A673 (cell line): ENCODE results near the gene ACAP1.

Source experiments
- EZH2 ChIP-seq: fragments of 200-600 bp; sonication (generic); IDR thresholded peaks from 2 replicates; pipeline ENCODE4 v1.6.1; 2017; ENCODE audit warnings: borderline replicate concordance, low read depth, mild to moderate bottlenecking, mixed read lengths, antibody characterized with exemption, low read length; ENCODE audit not compliant: poor library complexity, severe bottlenecking
- TF ChIP-seq, protein P1 (sequence below): fragments of 300-800, 200-600 bp; sonication (generic); conservative IDR thresholded peaks from 2 replicates; pipeline ENCODE4 v1.5.1; 2017; ENCODE audit warnings: low read depth, mild to moderate bottlenecking, antibody characterized with exemption, low read length, moderate library complexity, mixed read lengths

DNA sequence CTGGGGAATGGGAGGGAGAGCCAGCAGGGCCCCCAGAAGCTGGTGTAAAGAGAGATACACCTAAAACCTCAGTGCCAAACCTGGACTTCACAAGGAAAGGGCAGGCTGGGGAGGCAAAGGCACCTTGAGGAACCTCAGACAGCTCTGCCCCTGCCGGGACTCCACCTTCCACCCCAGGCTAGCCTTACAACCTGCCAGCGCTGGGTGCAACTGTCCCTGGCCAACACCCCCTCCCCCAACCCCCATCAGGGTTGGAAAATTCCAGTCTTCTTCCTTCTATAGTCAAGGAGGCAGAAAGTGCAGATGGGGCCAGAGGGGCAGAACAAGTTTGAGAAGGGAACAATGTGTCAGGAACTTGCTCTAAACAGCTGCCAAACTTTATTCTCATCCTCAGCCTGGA, 44.1 kb upstream of the ACAP1 start:
- TF ChIP-seq, protein P1, sequence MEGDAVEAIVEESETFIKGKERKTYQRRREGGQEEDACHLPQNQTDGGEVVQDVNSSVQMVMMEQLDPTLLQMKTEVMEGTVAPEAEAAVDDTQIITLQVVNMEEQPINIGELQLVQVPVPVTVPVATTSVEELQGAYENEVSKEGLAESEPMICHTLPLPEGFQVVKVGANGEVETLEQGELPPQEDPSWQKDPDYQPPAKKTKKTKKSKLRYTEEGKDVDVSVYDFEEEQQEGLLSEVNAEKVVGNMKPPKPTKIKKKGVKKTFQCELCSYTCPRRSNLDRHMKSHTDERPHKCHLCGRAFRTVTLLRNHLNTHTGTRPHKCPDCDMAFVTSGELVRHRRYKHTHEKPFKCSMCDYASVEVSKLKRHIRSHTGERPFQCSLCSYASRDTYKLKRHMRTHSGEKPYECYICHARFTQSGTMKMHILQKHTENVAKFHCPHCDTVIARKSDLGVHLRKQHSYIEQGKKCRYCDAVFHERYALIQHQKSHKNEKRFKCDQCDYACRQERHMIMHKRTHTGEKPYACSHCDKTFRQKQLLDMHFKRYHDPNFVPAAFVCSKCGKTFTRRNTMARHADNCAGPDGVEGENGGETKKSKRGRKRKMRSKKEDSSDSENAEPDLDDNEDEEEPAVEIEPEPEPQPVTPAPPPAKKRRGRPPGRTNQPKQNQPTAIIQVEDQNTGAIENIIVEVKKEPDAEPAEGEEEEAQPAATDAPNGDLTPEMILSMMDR = no peak
- no peak for TF ChIP-seq EZH2
